A673 (cell line): Measurements from ENCODE around the gene SLC5A5. TPM values are rescaled to one million over a fixed set of nuclear protein-coding genes. Genes with fewer than 3 reads are reported as not detected.
"Not testable (repeated sequence)": the region's sequence is repeated elsewhere in the genome, so short reads cannot be mapped to it uniquely, and the experiment has no call there.

Source experiments
- BruUV-seq: library from RNA; stranded (reverse); fragments of 400-500 nt; replicated peaks from 2 replicates; lab custom pipeline; 2021; lab: Mats Ljungman, UMichigan
- CTCF ChIA-PET: fragments of 300-600 bp; sonication (Branson Sonifier 250); formaldehyde crosslinking; loops from one replicate; lab custom pipeline; 2022; ENCODE audit warnings: antibody characterized with exemption; lab: Charles Lee
- POLR2A ChIA-PET: fragments of 300-600 bp; sonication (Branson Sonifier 250); formaldehyde crosslinking; loops from one replicate; lab custom pipeline; 2022; ENCODE audit warnings: antibody characterized with exemption; ENCODE audit not compliant: low non-redundant PET; lab: Charles Lee
- DNase-seq: peaks from one replicate; pipeline ENCODE4 v3.0.0-alpha.2; 2015; ENCODE audit warnings: low spot score
- H3K27ac ChIP-seq: fragments of 200-600 bp; sonication (generic); 2 replicates; pipeline ENCODE4 v1.5.1; 2016; ENCODE audit warnings: mixed run types, low read depth, mild to moderate bottlenecking, mixed read lengths, antibody characterized with exemption, low read length; ENCODE audit not compliant: poor library complexity, severe bottlenecking
- H3K27me3 ChIP-seq: fragments of 200-600 bp; sonication (generic); replicated peaks from 2 replicates; pipeline ENCODE4 v1.6.1; 2017; ENCODE audit warnings: mixed run types, low read depth, mild to moderate bottlenecking, mixed read lengths, antibody characterized with exemption, low read length; ENCODE audit not compliant: insufficient read depth, poor library complexity
- H3K36me3 ChIP-seq: fragments of 200-600 bp; sonication (generic); 2 replicates; pipeline ENCODE4 v1.6.1; 2016; ENCODE audit warnings: mixed run types, mild to moderate bottlenecking, mixed read lengths, antibody characterized with exemption, low read length; ENCODE audit not compliant: insufficient read depth, poor library complexity, severe bottlenecking
- H3K4me1 ChIP-seq: fragments of 200-600 bp; sonication (generic); 2 replicates; pipeline ENCODE4 v1.6.1; 2017; ENCODE audit warnings: mixed run types, mild to moderate bottlenecking, mixed read lengths, antibody characterized with exemption, low read length; ENCODE audit not compliant: insufficient read depth, poor library complexity, severe bottlenecking
- H3K4me3 ChIP-seq: fragments of 200-600 bp; sonication (generic); 2 replicates; pipeline ENCODE4 v1.5.1; 2016; ENCODE audit warnings: low read depth, mixed run types, mild to moderate bottlenecking, mixed read lengths, low read length; ENCODE audit not compliant: poor library complexity, severe bottlenecking
- H3K9me3 ChIP-seq: fragments of 200-600 bp; sonication (generic); 2 replicates; pipeline ENCODE4 v1.6.1; 2016; ENCODE audit warnings: mixed run types, low read depth, mild to moderate bottlenecking, mixed read lengths, antibody characterized with exemption, low read length; ENCODE audit not compliant: poor library complexity, severe bottlenecking
- CTCF ChIP-seq: fragments of 300-800, 200-600 bp; sonication (generic); conservative IDR thresholded peaks from 2 replicates; pipeline ENCODE4 v1.5.1; 2017; ENCODE audit warnings: low read depth, mild to moderate bottlenecking, antibody characterized with exemption, low read length, moderate library complexity, mixed read lengths
- EZH2 ChIP-seq: fragments of 200-600 bp; sonication (generic); IDR thresholded peaks from 2 replicates; pipeline ENCODE4 v1.6.1; 2017; ENCODE audit warnings: borderline replicate concordance, low read depth, mild to moderate bottlenecking, mixed read lengths, antibody characterized with exemption, low read length; ENCODE audit not compliant: poor library complexity, severe bottlenecking
- intact Hi-C: fragments of 100-400 bp; cut with micrococcal nuclease; formaldehyde crosslinking; loops from one replicate; pipeline ENCODE4 v1.10.0; 2022; ENCODE audit not compliant: unreplicated experiment
- total RNA-seq: library from RNA; stranded (reverse); gene quantifications from 2 replicates; pipeline ENCODE4 v1.2.3, GENCODE V29; 2021

SLC5A5 gene
- total RNA-seq, 1 experiment from 2014 or later, result not detected

DNA sequence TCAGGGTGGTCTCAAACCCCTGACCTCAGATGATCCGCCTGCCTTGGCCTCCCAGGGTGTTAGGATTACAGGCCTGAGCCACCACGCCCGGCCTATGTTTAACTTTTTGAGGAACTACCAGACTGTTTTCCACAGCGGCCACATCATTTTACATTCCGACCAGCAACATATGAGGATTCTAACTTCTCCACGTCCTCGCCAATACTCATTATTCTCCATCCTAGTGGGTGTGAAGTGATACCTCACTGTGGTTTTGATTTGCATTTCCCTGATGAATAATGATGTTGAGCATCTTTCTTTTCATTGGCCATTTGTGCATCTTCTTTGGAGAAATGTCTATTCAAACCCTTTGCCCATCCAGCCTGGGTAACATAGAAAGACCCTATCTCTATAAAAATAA is 14.8 kb downstream of the SLC5A5 start:
- TF ChIP-seq EZH2 (no peak), CTCF (no peak)
- Histone ChIP-seq H3K27ac (no peak overlapping the region), H3K27me3 (no peaks in the 10 kb centered on the region), H3K36me3 (no peaks in the 10 kb centered on the region), H3K4me1 (no peaks in the 10 kb centered on the region), H3K9me3 (no peaks in the 10 kb centered on the region), H3K4me3 (no peak overlapping the region)
- intact Hi-C loops, result no loop called here
- no TSS peak for BruUV-seq
- no peak for DNase-seq
- ChIA-PET POLR2A (no interaction called here), CTCF (no interaction called here)

DNA sequence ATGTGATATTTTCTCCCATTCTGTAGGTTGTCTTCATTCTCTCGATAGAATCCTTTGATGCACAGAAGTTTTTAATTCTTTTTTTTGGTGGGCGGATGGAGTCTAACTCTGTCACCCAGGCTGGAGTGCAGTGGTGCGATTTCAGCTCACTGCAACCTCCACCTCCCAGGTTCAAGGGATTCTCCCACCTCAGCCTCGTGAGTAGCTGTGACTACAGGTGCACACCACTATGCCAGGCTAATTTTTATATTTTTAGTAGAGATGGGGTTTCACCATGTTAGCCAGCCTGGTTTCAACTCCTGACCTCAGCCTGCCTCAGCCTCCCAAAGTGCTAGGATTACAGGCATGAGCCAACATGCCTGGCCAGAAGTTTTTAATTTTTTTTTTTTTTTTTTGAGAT is 15.5 kb downstream of the SLC5A5 start:
- POLR2A ChIA-PET, H3K27ac ChIP-seq, H3K27me3 ChIP-seq, H3K36me3 ChIP-seq, intact Hi-C loops, DNase-seq, H3K4me3 ChIP-seq, H3K4me1 ChIP-seq, BruUV-seq, H3K9me3 ChIP-seq, CTCF ChIA-PET: not testable (repeated sequence)

- CTCF ChIA-PET, result no interaction called here
- H3K36me3 ChIP-seq, result no peaks in the 10 kb centered on the region
- intact Hi-C loops, result no loop called here
- TF ChIP-seq CTCF, result no peak
- H3K27me3 ChIP-seq, result no peaks in the 10 kb centered on the region
- no peak for DNase-seq
- POLR2A ChIA-PET, result no interaction called here
- no peak overlapping the region for H3K27ac ChIP-seq
- no peak overlapping the region for H3K4me3 ChIP-seq
- BruUV-seq, result no TSS peak
- H3K4me1 ChIP-seq, result no peaks in the 10 kb centered on the region
- no peaks in the 10 kb centered on the region for H3K9me3 ChIP-seq
Measured at GRCh38 chr19:17888260-17888659, 16.5 kb downstream of the SLC5A5 start.

DNA sequence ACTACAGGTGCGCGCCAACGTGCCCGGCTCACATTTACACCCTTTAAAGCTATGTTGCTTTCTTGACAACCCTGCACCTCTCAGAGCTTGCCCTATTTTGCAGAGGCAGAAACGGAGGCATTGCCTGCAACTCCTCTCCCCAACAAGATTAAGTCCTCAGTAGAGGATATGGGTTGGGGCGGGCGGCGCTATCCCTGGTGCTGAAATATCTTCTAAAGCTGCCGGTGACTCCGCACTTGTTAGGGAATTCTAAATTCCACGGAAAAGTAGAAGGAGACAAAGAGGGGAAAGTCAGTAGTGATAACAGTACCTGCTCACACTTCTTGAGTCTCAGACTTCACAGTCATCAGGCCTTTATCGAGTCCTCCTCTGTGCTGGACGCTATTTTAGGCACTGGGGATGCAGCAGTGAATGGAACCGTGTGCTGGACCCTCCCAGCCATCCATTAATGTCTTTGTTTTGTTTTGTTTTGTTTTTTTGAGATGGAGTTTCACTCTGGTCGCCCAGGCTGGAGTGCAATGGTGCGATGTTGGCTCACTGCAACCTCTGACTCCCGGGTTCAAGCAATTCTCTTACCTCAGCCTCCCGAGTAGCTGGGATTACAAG is 18.0 kb downstream of the SLC5A5 start:
- CTCF ChIA-PET, result no interaction called here

More for the DNA sequence above, 18.0 kb downstream of the SLC5A5 start:
- intact Hi-C loops, result no loop called here
- Histone ChIP-seq H3K36me3 (no peaks in the 10 kb centered on the region), H3K4me3 (no peak overlapping the region), H3K4me1 (no peaks in the 10 kb centered on the region), H3K9me3 (no peaks in the 10 kb centered on the region), H3K27me3 (no peaks in the 10 kb centered on the region), H3K27ac (no peak overlapping the region)
- TF ChIP-seq EZH2 (no peak), CTCF (no peak)
- DNase-seq, result peak; percentile 75
- POLR2A ChIA-PET, result no interaction called here
- no TSS peak for BruUV-seq
